ENCODE results near the gene SETBP1. TPM values are rescaled to one million over a fixed set of nuclear protein-coding genes. Genes with fewer than 3 reads are reported as not detected.

SETBP1 gene
- total RNA-seq, 1 experiment from 2014 or later: 0.05 TPM

GRCh38 chr18:44654573-44654972 lies 26.1 kb upstream of the SETBP1 start:
- no peak overlapping the region for H3K4me3 ChIP-seq (replicated peaks in 1 of 2; ENCODE audit: low read depth in 1 of 2, low read length in 2 of 2)
- ChIA-PET CTCF (no interaction called here), POLR2A (no interaction called here), RAD21 (ENCODE audit: low non-redundant PET in 1 of 2, low total read pairs in 2 of 2, uncharacterized antibody in 2 of 2, unreplicated experiment in 2 of 2) (no interaction called here)
- no TSS peak for BruUV-seq (replicated peaks)
- no peaks in the 10 kb centered on the region for H4K20me1 ChIP-seq (ENCODE audit: insufficient read depth)
- ATAC-seq (no peak), DNase-seq (ENCODE audit: low read depth, low spot score) (no peak)
- TF ChIP-seq JUND (IDR thresholded peaks at IDR 0.05): no peak
- TF ChIP-seq ZFX (IDR thresholded peaks at IDR 0.05): no peak
- TF ChIP-seq REST (IDR thresholded peaks at IDR 0.05; ENCODE audit: low read depth): no peak
- no peak for TF ChIP-seq ZBTB33 (IDR thresholded peaks at IDR 0.05; ENCODE audit: extremely low read depth, insufficient replicate concordance, low read length)
- TF ChIP-seq ATF3 (IDR thresholded peaks at IDR 0.05): no peak
- no peak for TF ChIP-seq YY1 (IDR thresholded peaks at IDR 0.05; ENCODE audit: extremely low read depth, insufficient replicate concordance, low read depth, low read length)
- TF ChIP-seq SRF (IDR thresholded peaks at IDR 0.05; ENCODE audit: low read depth): no peak
- no peak for TF ChIP-seq POLR2A (IDR thresholded peaks at IDR 0.05; ENCODE audit: borderline replicate concordance, extremely low read depth, insufficient read depth, insufficient read length)
- H3K4me1 ChIP-seq (ENCODE audit: control insufficient read depth in 1 of 2, insufficient read depth in 2 of 2, low read length in 2 of 2): no peaks in the 10 kb centered on the region
- H3K9ac ChIP-seq (ENCODE audit: low read length): no peak overlapping the region
- no peak overlapping the region for H3K27ac ChIP-seq (ENCODE audit: low read depth, low read length)
- no peak overlapping the region for H2AFZ ChIP-seq (ENCODE audit: low read depth, low read length, poor library complexity, severe bottlenecking)
- intact Hi-C loops (cut with micrococcal nuclease): no loop called here
- peaks cover 8 to 26% of the 10 kb centered on the region in 2 experiments; a peak in 2 of 4 replicates for H3K9me3 ChIP-seq (ENCODE audit: control insufficient read depth in 1 of 2, insufficient read depth in 1 of 2, low read depth in 1 of 2, low read length in 2 of 2)
- no peaks in the 10 kb centered on the region for H3K9me2 ChIP-seq (ENCODE audit: insufficient read depth)
- no peaks in the 10 kb centered on the region for H3K27me3 ChIP-seq (ENCODE audit: insufficient read depth, low read length)
- no peak overlapping the region for H3K4me2 ChIP-seq (ENCODE audit: low read length)
- H3K79me2 ChIP-seq (ENCODE audit: insufficient read depth, low read length): no peaks in the 10 kb centered on the region
- H3K36me3 ChIP-seq (ENCODE audit: control insufficient read depth in 1 of 2, insufficient read depth in 2 of 2, low read length in 2 of 2): no peaks in the 10 kb centered on the region
